A549 (cell line): ENCODE data around the gene FAAH. TPM values are rescaled to one million over a fixed set of nuclear protein-coding genes. Genes with fewer than 3 reads are reported as not detected.

Experiments used
- ATAC-seq, 2 experiments: fragments of 200-7000 bp in 1 of 2; fragments of >200 bp in 1 of 2; cut with Nextera tagmentation in 1 of 2; cut with Tn5 transposase in 1 of 2; 3 replicates each; pipeline versions ENCODE4 v1.8.0 to v1.9.1; 2018 to 2020; ENCODE audit warnings: mild to moderate bottlenecking in 1 of 2, moderate library complexity in 1 of 2
- CTCF ChIA-PET: fragments of 300-600 bp; sonication (Branson Sonifier 250); formaldehyde crosslinking; extraction: SDS; loops from one replicate; lab custom pipeline; 2021; ENCODE audit warnings: antibody characterized with exemption, inconsistent platforms; lab: Yijun Ruan, JAX
- POLR2A ChIA-PET: fragments of 350-600 bp; formaldehyde crosslinking; extraction: SDS; loops from one replicate; lab custom pipeline; 2021; ENCODE audit warnings: antibody characterized with exemption, inconsistent platforms; lab: Yijun Ruan, JAX
- DNase-seq, 2 experiments: peaks; one replicate each; pipeline versions ENCODE4 v3.0.0 to v3.0.0-alpha.2; 2011 to 2016; ENCODE audit warnings: low read depth in 1 of 2, low spot score in 1 of 2
- FAIRE-seq: peaks from 2 replicates; lab custom pipeline; 2011; peaks lifted over from hg19 to GRCh38; lab: Jason Lieb, UNC
- H3K27ac ChIP-seq, 2 experiments: fragments of >200 bp; sonication (Bioruptor Twin); formaldehyde crosslinking; 3 replicates each; pipeline ENCODE4 v1.5.1; 2016 to 2017
- H3K4me1 ChIP-seq: fragments of >200 bp; sonication (Bioruptor Twin); formaldehyde crosslinking; 3 replicates; pipeline ENCODE4 v1.6.1; 2016
- H3K4me2 ChIP-seq: fragments of >200 bp; sonication (Bioruptor Twin); formaldehyde crosslinking; 3 replicates; pipeline ENCODE4 v1.6.1; 2016
- H3K4me3 ChIP-seq: fragments of >200 bp; sonication (Bioruptor Twin); formaldehyde crosslinking; 3 replicates; pipeline ENCODE4 v1.5.1; 2016
- H3K9me3 ChIP-seq: fragments of >200 bp; sonication (Bioruptor Twin); formaldehyde crosslinking; 3 replicates; pipeline ENCODE4 v1.6.1; 2016
- CHD2 ChIP-seq: fragments of 150-350 bp; IDR thresholded peaks from 2 replicates; pipeline ENCODE4 v1.6.1; 2014; ENCODE audit warnings: low read length; ENCODE audit not compliant: partially characterized antibody
- EHF ChIP-seq: fragments of 250-450 bp; sonication (Bioruptor Pico); IDR thresholded peaks from 2 replicates; pipeline ENCODE4 v1.5.0; 2020; ENCODE audit warnings: mild to moderate bottlenecking
- ELK1 ChIP-seq: fragments of 150-350 bp; IDR thresholded peaks from 2 replicates; pipeline ENCODE4 v1.6.1; 2014; ENCODE audit warnings: low read depth, mild to moderate bottlenecking, low read length
- FOSB ChIP-seq: fragments of 250-450 bp; sonication (Bioruptor Pico); IDR thresholded peaks from 2 replicates; pipeline ENCODE4 v1.5.0; 2020; ENCODE audit warnings: mild to moderate bottlenecking, moderate library complexity
- HDAC2 ChIP-seq: fragments of 200-600 bp; sonication (generic); IDR thresholded peaks from 2 replicates; pipeline ENCODE4 v1.6.1; 2016
- HEYL ChIP-seq: fragments of 250-450 bp; sonication (Bioruptor Pico); IDR thresholded peaks from 2 replicates; pipeline ENCODE4 v1.8.0; 2021; ENCODE audit warnings: mild to moderate bottlenecking, moderate library complexity
- HMGXB4 ChIP-seq: fragments of 250-450 bp; sonication (Bioruptor Pico); IDR thresholded peaks from 2 replicates; pipeline ENCODE4 v1.5.0; 2021; ENCODE audit warnings: mild to moderate bottlenecking, moderate library complexity, borderline replicate concordance
- KDM1A ChIP-seq: fragments of 200-600 bp; sonication (generic); IDR thresholded peaks from 2 replicates; pipeline ENCODE4 v1.6.1; 2016; ENCODE audit warnings: low read depth, mild to moderate bottlenecking
- MAFK ChIP-seq: fragments of 450-650 bp; IDR thresholded peaks from 2 replicates; pipeline ENCODE4 v1.6.1; 2014; ENCODE audit not compliant: partially characterized antibody
- MAZ ChIP-seq: fragments of 150-350 bp; IDR thresholded peaks from 2 replicates; pipeline ENCODE4 v1.6.1; 2014; ENCODE audit warnings: antibody characterized with exemption, low read depth, low read length, borderline replicate concordance
- NR3C1 ChIP-seq: fragments of >200 bp; sonication (Bioruptor Twin); formaldehyde crosslinking; IDR thresholded peaks from 3 replicates; pipeline ENCODE4 v1.6.1; 2017
- REST ChIP-seq: fragments of 200-600 bp; sonication (generic); IDR thresholded peaks from 2 replicates; pipeline ENCODE4 v1.6.1; 2016; ENCODE audit warnings: antibody characterized with exemption, mild to moderate bottlenecking, moderate library complexity
- ZC3H11A ChIP-seq: fragments of 450-650 bp; IDR thresholded peaks from 2 replicates; pipeline ENCODE4 v1.6.1; 2014; ENCODE audit warnings: antibody characterized with exemption, mild to moderate bottlenecking
- ZSCAN20 ChIP-seq: fragments of 250-450 bp; sonication (Bioruptor Pico); IDR thresholded peaks from 2 replicates; pipeline ENCODE4 v1.8.0; 2022; ENCODE audit warnings: mild to moderate bottlenecking, moderate library complexity
- WGBS: methylation state at CpG from one replicate; pipeline ENCODE4 v1.1.6; 2017; ENCODE audit errors: missing lambda C conversion rate; 5-methylcytosine and 5-hydroxymethylcytosine counted together
- polyA plus RNA-seq, 4 experiments: library from polyadenylated mRNA; depleted of rRNA in 3 of 4; stranded (reverse); fragments of >200 nt; fragmentation: RNase III in 1 of 4; extraction: RNeasy Plus Mini Kit Qiagen cat#74134 plus additional on column Dnase treatment in 1 of 4; gene quantifications; 2 replicates in 3 of 4; 3 replicates in 1 of 4; pipeline ENCODE4 v1.2.3, GENCODE V29; 2011 to 2017
- TF ChIP-seq, protein P1 (sequence below): IDR thresholded peaks from 2 replicates; pipeline ENCODE4 v1.6.1; 2012

The FAAH gene
- polyA plus RNA-seq, 2 of the 4 experiments (the other 2 are of a cell fraction), result 1.2 to 1.3 TPM

- Histone ChIP-seq H3K4me2 (no peak overlapping the region), H3K4me1 (no peaks in the 10 kb centered on the region), H3K27ac (no peak overlapping the region), H3K4me3 (no peak overlapping the region), H3K9me3 (no peaks in the 10 kb centered on the region)
- DNase-seq, result no peak
- ChIA-PET CTCF (interaction anchor here (0.6 to 1.5 kb wide), 7 partner anchors 10 to 136 kb away, joined by 3 to 7 read pairs (median 3); no protein-coding TSS in a partner anchor), POLR2A (no interaction called here)
- WGBS, result 79% methylated on average over 2 of the region's 16 CpGs
- ATAC-seq, result peak in 1 of 2 experiments; percentile 27; a peak in 2 of 6 replicates
- TF ChIP-seq, protein P1, sequence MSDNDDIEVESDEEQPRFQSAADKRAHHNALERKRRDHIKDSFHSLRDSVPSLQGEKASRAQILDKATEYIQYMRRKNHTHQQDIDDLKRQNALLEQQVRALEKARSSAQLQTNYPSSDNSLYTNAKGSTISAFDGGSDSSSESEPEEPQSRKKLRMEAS, result no peak
- TF ChIP-seq MAFK, result no peak
- TF ChIP-seq REST, result no peak
- no peak for TF ChIP-seq CHD2
- no peak for TF ChIP-seq HDAC2
- no peak for TF ChIP-seq HMGXB4 (CRISPR knock-in tag)
- FAIRE-seq, result no peak
Measured at GRCh38 chr1:46411601-46412341, 17.7 kb downstream of the FAAH start.

- ChIA-PET CTCF (interaction anchor here (1.4 to 1.5 kb wide), 3 partner anchors 21 to 114 kb away, joined by 3 to 7 read pairs (median 3); no protein-coding TSS in a partner anchor), POLR2A (no interaction called here)
- FAIRE-seq (no peak), DNase-seq (no peak), ATAC-seq (peak in 1 of 2 experiments; percentile 39; a peak in 3 of 6 replicates)
- Histone ChIP-seq H3K27ac (no peak overlapping the region), H3K4me2 (no peak overlapping the region), H3K9me3 (no peaks in the 10 kb centered on the region), H3K4me3 (no peak overlapping the region), H3K4me1 (no peaks in the 10 kb centered on the region)
- WGBS, result 81% methylated on average over 11 of the region's 13 CpGs
- no peak for TF ChIP-seq EHF (CRISPR knock-in tag)
Measured at GRCh38 chr1:46412893-46413595, 18.9 kb downstream of the FAAH start.

- ChIA-PET CTCF (interaction anchor here (1.5 to 1.6 kb wide), 2 partner anchors 33 to 36 kb away, joined by 3 read pairs; no protein-coding TSS in a partner anchor), POLR2A (no interaction called here)
- WGBS, result no CpG with 5 or more reads among the region's 7 CpGs
- DNase-seq (peak in 1 of 2 experiments; percentile 45), FAIRE-seq (no peak), ATAC-seq (peak; percentile 67 to 85; a peak in 4 of 6 replicates)
- Histone ChIP-seq H3K9me3 (no peaks in the 10 kb centered on the region), H3K4me3 (no peak overlapping the region), H3K27ac (no peak overlapping the region), H3K4me2 (no peak overlapping the region), H3K4me1 (no peaks in the 10 kb centered on the region)
- no peak for TF ChIP-seq HEYL
- no peak for TF ChIP-seq REST
- no peak for TF ChIP-seq ZC3H11A
- TF ChIP-seq HMGXB4 (CRISPR knock-in tag), result no peak
- no peak for TF ChIP-seq ELK1
- TF ChIP-seq HDAC2, result no peak
- TF ChIP-seq KDM1A, result no peak
- TF ChIP-seq EHF (CRISPR knock-in tag), result no peak
- no peak for TF ChIP-seq MAZ
- TF ChIP-seq ZSCAN20, result no peak
- TF ChIP-seq FOSB (CRISPR knock-in tag), result no peak
- no peak for TF ChIP-seq NR3C1
Measured at GRCh38 chr1:46413596-46413985, 19.5 kb downstream of the FAAH start.
